ENCODE results near the gene CSGALNACT2.
A peak's percentile ranks its signal among the peaks of the same experiment; 100 is the strongest.

Gene CSGALNACT2

GRCh38 chr10:43188702-43189101, 50.5 kb downstream of the CSGALNACT2 start:
- peak; percentile 11 for DNase-seq

- no peak for DNase-seq
These were observed 52.0 kb downstream of the CSGALNACT2 start for GRCh38 chr10:43190289-43190688.

- DNase-seq = no peak
These were observed 52.5 kb downstream of the CSGALNACT2 start for GRCh38 chr10:43190775-43191174.

- no peak for DNase-seq
These were observed 54.6 kb downstream of the CSGALNACT2 start for GRCh38 chr10:43192884-43193283.

GRCh38 chr10:43193496-43194080, 55.3 kb downstream of the CSGALNACT2 start:
- no peak for DNase-seq

- DNase-seq = no peak
These were observed 56.0 kb downstream of the CSGALNACT2 start for GRCh38 chr10:43194266-43194665.

GRCh38 chr10:43194859-43195258, 56.6 kb downstream of the CSGALNACT2 start:
- no peak for DNase-seq

GRCh38 chr10:43195557-43195956, 57.3 kb downstream of the CSGALNACT2 start:
- DNase-seq = no peak

GRCh38 chr10:43196131-43196980, 58.1 kb downstream of the CSGALNACT2 start:
- DNase-seq = no peak

- no peak for DNase-seq
These were observed 59.0 kb downstream of the CSGALNACT2 start for GRCh38 chr10:43196981-43197833.

GRCh38 chr10:43197834-43198681, 59.8 kb downstream of the CSGALNACT2 start:
- DNase-seq = peak; percentile 18

- DNase-seq = no peak
These were observed 60.4 kb downstream of the CSGALNACT2 start for GRCh38 chr10:43198682-43199005.

GRCh38 chr10:43199088-43199683, 60.9 kb downstream of the CSGALNACT2 start:
- DNase-seq = no peak

- no peak for DNase-seq
These were observed 61.7 kb downstream of the CSGALNACT2 start for GRCh38 chr10:43199684-43200537.

- DNase-seq = no peak
These were observed 62.5 kb downstream of the CSGALNACT2 start for GRCh38 chr10:43200538-43201390.

GRCh38 chr10:43201545-43202131, 63.4 kb downstream of the CSGALNACT2 start:
- peak; percentile 44 for DNase-seq

GRCh38 chr10:43202224-43202656, 64.0 kb downstream of the CSGALNACT2 start:
- peak; percentile 44 for DNase-seq

- DNase-seq = no peak
These were observed 64.6 kb downstream of the CSGALNACT2 start for GRCh38 chr10:43202657-43203447.

Measured in MV-4-11 (cell line).